Hematopoietic multipotent progenitor cell treated with erythropoietin and hydrocortisone succinate and interleukin-3 and kit ligand, for 15 days (in vitro differentiated cells): ENCODE results near the gene RNF40.
"Not testable (repeated sequence)": the region's sequence is repeated elsewhere in the genome, so short reads cannot be mapped to it uniquely, and the experiment has no call there.

Experiments
- DNase-seq: peaks from one replicate; pipeline ENCODE4 v3.0.0-alpha.2; 2015; ENCODE audit warnings: low spot score

RNF40 gene

GRCh38 chr16:30820952-30821421 lies 58.9 kb downstream of the RNF40 start:
- no peak for DNase-seq

GRCh38 chr16:30821441-30821840 lies 59.3 kb downstream of the RNF40 start:
- DNase-seq = not testable (repeated sequence)

DNA sequence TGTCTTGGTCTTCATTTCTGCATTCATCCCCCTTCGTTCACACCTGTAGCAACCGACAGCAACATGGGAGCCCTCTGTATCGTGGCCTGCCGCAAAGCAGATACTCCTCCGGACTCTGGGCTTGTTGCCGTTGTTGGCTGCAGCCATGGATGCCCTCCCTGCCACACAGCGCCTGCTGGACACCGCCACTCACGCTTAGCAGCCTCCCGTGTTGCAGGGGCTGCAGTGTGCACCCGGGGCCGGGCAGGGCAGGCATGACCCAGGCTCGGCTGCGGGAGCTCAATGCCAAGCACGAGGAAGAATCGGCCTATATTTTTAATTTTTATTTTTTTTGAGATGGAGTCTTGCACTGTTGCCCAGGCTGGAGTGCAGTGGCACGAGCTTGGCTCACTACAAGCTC lies 59.8 kb downstream of the RNF40 start:
- no peak for DNase-seq
